IPS-18a (cell line): ENCODE measurements around the gene MPP1.

Experiments
- H3K27ac ChIP-seq: one replicate; pipeline ENCODE4 v1.5.1; 2013; ENCODE audit warnings: low read length
- H3K27me3 ChIP-seq: one replicate; pipeline ENCODE4 v1.6.1; 2013; ENCODE audit warnings: mild to moderate bottlenecking, low read length; ENCODE audit not compliant: control insufficient read depth, insufficient read depth
- H3K36me3 ChIP-seq: one replicate; pipeline ENCODE4 v1.6.1; 2013; ENCODE audit warnings: low read depth, low read length; ENCODE audit not compliant: control insufficient read depth
- H3K4me1 ChIP-seq: one replicate; pipeline ENCODE4 v1.6.1; 2013; ENCODE audit warnings: low read depth, low read length; ENCODE audit not compliant: control insufficient read depth
- H3K4me3 ChIP-seq: one replicate; pipeline ENCODE4 v1.5.1; 2013; ENCODE audit warnings: low read length
- H3K9ac ChIP-seq: one replicate; pipeline ENCODE4 v1.6.1; 2013; ENCODE audit warnings: mild to moderate bottlenecking, low read length, moderate library complexity
- H3K9me3 ChIP-seq: one replicate; pipeline ENCODE4 v1.6.1; 2013; ENCODE audit warnings: low read depth, low read length; ENCODE audit not compliant: control insufficient read depth

MPP1 gene

DNA sequence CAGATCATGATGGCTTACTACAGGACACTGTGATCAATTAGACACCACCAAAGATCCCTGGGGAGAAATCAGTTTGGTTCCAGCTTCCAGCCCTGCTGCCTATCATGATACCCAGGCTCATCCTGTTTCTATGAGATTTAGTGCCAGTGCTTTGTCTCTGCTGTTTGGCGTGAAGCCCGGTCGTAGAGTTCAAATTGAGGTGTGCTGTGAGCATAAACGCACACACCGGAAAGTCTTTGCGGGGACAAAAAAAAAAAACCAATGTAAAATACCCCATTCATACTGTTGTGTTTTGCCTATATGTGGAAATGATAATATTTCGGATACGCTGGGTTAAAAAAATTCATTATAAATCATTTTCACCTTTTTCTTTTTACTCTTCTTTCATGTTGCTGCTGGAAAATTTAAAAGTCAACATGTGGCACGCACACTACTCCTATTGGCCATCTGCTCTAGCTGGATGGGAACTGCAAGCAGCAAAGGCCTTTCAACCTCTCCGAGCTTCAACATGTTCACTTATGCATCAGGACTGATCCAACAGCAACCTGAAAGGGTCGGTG, 43.2 kb downstream of the MPP1 start:
- Histone ChIP-seq H3K9ac (peak overlapping the region; percentile 7), H3K4me1 (no peaks in the 10 kb centered on the region), H3K27ac (no peak overlapping the region), H3K27me3 (no peaks in the 10 kb centered on the region), H3K4me3 (peak overlapping the region; percentile 86), H3K36me3 (peaks cover 25% of the 10 kb centered on the region), H3K9me3 (peaks cover 12% of the 10 kb centered on the region)

DNA sequence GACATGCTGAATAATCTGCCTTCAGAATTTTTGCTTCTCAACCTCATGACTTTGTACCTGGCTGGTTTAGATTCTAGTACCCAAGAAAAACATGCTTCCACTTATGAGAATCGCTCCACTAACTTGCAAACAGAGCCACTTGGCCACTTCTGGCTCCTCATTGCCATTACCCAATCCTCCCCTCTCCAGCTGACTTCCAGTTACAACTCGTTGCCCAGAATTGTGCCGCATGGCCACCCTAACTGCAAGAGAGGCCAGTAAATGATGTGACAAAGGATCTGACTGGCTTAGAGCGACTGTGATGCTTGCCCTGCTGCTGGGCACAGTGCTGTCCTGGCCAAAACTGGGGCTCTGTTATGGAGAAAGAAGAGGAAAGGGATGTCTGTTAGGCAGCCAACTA, 46.6 kb downstream of the MPP1 start:
- Histone ChIP-seq H3K9me3 (peaks cover 21% of the 10 kb centered on the region), H3K27me3 (no peaks in the 10 kb centered on the region), H3K27ac (no peak overlapping the region), H3K4me1 (no peaks in the 10 kb centered on the region), H3K4me3 (no peak overlapping the region), H3K9ac (no peak overlapping the region), H3K36me3 (no peaks in the 10 kb centered on the region)

DNA sequence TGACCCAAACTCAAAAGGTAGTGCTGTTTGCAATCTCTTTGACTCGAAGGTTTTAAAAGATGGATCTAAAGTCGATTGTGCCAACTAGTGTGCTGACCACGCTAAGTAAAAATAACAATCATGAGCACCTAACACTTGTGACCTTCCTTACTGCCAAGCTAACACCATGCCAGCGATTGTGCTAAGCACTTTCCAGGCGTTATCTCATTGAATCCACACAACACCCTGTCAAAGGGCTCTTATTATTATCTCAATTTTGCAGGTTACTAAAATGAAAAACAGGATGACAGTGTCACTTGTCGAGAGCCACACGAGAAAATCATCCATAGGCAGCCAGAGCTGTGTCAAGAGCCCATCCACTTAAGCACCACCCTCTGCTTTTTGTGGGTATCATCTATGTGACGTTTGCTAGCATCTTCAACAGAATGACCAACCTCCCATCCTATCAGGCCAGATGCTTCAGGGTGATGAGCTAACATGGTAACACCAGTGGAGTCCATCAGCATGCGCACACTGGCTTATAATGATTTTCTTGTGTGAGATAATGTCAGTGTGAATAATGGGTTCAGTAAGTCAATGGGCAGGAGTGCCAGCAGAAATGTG, 53.5 kb downstream of the MPP1 start:
- peaks cover 47% of the 10 kb centered on the region for H3K27me3 ChIP-seq
- peaks cover 8% of the 10 kb centered on the region for H3K9me3 ChIP-seq
- H3K4me3 ChIP-seq: no peak overlapping the region
- H3K4me1 ChIP-seq: no peaks in the 10 kb centered on the region
- no peak overlapping the region for H3K27ac ChIP-seq
- no peak overlapping the region for H3K9ac ChIP-seq
- no peaks in the 10 kb centered on the region for H3K36me3 ChIP-seq

DNA sequence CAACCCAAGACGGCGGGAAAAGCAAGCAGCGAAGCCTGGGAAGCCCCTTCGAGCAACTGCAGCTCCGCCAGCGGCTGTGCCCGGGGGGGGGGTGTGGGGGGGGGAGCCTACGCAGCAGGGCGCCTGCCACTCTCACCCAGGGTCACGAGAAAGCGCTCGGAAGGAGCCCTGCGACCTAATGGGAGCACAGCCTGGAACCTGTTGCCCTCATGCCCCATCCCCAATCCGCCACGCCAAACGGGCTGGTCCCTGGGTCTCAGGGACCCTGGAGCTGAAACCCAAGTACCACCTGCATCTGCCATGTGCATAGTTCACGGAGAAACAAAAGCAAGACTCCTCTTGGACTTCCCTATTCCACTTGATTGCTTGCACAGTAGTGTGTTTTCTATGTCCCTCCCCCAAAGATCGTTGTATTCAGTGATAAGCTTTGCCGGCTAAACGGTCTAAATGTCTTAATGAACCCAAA, 54.0 kb downstream of the MPP1 start:
- Histone ChIP-seq H3K36me3 (no peaks in the 10 kb centered on the region), H3K9ac (no peak overlapping the region), H3K27ac (no peak overlapping the region), H3K9me3 (peaks cover 8% of the 10 kb centered on the region), H3K27me3 (peaks cover 47% of the 10 kb centered on the region), H3K4me1 (no peaks in the 10 kb centered on the region), H3K4me3 (no peak overlapping the region)

DNA sequence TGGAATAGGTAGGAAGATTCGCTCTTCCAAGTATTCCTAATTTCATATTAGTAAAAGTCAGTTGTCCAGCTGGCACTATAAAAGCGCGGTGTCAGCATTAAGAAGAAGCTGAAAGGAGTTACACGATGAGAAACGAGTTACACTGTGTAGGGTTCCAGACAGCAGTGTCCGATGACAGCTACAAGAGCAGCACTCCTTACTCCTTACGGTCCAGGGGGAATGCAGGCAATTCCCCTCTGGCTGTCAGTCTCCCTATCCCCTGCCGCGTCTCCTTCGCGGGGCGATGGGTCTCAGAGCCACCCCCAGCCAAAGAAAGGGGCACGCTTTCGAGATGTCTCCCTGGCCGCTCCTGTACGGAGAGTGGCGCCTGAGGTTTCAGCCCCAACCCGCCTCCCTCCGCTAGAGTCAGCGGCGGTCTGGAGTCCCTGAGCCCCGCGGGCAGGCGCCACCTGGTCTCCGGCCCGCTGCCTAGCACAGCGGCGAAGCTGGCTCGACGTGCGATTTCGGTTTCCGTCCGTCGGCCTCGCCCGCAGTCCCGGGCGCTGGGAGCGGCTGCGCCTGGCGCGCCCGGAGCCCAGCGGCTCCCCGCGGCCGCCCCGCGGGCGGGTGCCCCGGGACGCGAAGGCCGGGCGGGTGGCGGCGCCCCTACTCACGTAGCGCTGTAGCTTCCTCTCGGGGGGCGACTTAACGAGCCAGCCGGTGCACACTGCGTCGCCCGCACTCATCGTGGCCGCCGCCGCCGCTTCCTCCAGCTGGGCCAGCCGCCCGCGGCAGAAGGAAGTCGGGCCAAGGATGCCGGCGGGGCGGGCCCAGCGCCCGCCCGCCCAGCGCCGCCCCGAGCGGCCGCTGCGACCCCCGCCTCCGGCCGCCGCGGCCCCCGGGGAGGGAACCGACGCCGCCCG, 54.7 kb downstream of the MPP1 start, which contains the start of gene GAB3:
TSS of gene GAB3 (minus strand) at position 777 of the 902 bp plus-strand sequence. CDS start at position 725, 52 bp downstream.
- no peaks in the 10 kb centered on the region for H3K36me3 ChIP-seq
- no peak within 1 kb of the TSS for H3K27ac ChIP-seq
- no peak within 1 kb of the TSS for H3K9ac ChIP-seq
- H3K27me3 ChIP-seq: peaks cover 47% of the 10 kb centered on the region
- H3K4me3 ChIP-seq: peak within 1 kb of the TSS; percentile 26
- H3K4me1 ChIP-seq: no peaks in the 10 kb centered on the region
- peaks cover 8% of the 10 kb centered on the region for H3K9me3 ChIP-seq

DNA sequence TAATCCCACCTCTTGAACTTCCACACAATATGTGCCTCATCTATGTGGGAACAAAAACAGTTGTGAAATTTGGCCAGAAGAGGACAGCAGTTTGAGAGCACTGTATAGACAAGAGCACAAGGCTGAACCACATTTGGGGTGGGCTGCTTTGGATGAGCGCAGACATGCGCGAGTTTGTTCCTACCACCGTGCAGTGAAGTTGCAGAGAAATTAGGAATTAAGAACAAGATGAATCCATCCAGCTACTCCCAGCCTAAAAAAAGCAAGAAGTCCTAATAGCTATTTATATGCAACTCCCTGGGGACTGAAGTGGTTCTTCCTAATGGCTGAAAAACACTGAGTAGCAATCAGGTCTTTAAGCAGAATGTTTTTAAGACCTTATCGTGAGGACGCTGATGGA, 55.4 kb downstream of the MPP1 start:
- no peaks in the 10 kb centered on the region for H3K4me1 ChIP-seq
- H3K27ac ChIP-seq: no peak overlapping the region
- peaks cover 8% of the 10 kb centered on the region for H3K9me3 ChIP-seq
- H3K4me3 ChIP-seq: no peak overlapping the region
- peaks cover 47% of the 10 kb centered on the region for H3K27me3 ChIP-seq
- H3K36me3 ChIP-seq: no peaks in the 10 kb centered on the region
- H3K9ac ChIP-seq: no peak overlapping the region

DNA sequence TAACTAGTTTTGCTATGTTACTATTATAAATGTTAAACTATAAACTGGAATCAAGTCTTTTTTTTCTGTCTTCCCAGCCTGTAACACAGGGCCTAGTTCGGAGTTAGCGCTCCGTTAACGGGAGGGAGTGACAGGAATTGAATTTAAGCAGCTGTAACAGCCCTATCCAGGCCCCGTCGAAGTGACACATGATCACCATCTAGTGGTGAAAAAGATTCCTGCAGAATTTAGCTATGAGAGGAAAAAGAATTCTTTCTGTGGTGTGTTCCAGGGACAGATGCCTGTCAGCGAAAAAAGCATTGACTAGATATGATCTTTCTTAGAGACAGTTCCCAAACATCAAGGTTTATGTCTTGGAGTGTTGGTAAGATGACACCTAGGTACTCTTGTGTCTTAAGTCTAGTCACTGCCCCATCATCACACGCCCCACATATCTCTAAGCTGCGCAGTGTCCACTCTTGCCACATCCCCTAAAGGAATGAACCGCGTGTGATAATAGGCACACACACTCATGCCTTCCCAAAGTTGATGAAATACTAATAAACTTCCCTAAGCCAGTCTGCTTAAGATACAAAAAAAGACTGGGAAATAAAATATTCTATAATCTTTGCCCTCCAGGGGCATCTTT, 56.5 kb downstream of the MPP1 start:
- Histone ChIP-seq H3K9ac (no peak overlapping the region), H3K27ac (no peak overlapping the region)

DNA sequence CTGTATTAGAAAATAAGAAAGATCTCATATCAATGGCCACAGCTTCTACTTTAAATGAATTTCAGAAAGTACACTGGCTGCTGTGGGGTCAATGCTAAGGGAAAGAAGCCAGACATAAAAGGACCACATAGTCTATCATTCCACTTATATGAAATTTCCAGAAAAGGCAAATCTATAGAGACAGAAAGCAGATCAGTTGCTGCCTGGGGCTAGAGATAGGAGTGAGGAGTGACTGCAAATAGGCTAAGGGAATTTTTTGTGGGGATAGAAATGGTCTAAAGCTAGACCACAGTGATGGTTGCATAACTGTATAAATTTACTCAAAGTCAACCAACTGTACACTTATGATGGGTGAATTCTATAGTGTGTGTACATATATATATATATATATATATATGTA, 62.7 kb downstream of the MPP1 start:
- H3K27ac ChIP-seq: no peak overlapping the region
- no peaks in the 10 kb centered on the region for H3K4me1 ChIP-seq
- no peaks in the 10 kb centered on the region for H3K27me3 ChIP-seq
- H3K9ac ChIP-seq: no peak overlapping the region
- H3K4me3 ChIP-seq: no peak overlapping the region
- peaks cover 15% of the 10 kb centered on the region for H3K9me3 ChIP-seq
- H3K36me3 ChIP-seq: no peaks in the 10 kb centered on the region

More for the DNA sequence above, 56.5 kb downstream of the MPP1 start:
- Histone ChIP-seq H3K4me3 (no peak overlapping the region), H3K36me3 (no peaks in the 10 kb centered on the region), H3K9me3 (peaks cover 4% of the 10 kb centered on the region), H3K4me1 (no peaks in the 10 kb centered on the region), H3K27me3 (peaks cover 47% of the 10 kb centered on the region)

DNA sequence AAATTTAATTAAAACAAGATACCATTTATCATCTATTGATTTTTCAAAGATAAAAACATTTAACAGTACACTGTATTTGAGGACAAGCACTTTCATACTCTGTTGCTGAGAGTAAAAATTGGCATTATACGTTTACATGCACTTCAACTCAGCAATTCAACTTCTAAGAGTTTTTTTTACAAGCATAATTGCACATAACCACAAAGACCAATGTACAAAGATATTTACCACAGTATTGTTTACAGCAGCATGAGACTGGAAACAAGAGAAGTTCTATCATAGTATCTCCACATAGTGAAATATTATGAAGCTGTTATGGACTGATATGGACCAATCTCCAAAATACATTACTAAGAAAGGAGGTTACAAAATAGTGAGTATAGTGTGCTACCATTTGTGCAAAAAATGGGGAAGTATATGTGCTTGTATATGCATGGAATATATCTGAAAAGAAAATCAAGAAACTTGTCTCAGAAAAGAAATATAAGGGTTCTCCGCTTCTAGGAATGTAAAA, 65.3 kb downstream of the MPP1 start:
- Histone ChIP-seq H3K36me3 (no peaks in the 10 kb centered on the region), H3K4me1 (no peaks in the 10 kb centered on the region), H3K4me3 (no peak overlapping the region), H3K27me3 (no peaks in the 10 kb centered on the region), H3K9me3 (peaks cover 20% of the 10 kb centered on the region), H3K9ac (no peak overlapping the region), H3K27ac (no peak overlapping the region)

DNA sequence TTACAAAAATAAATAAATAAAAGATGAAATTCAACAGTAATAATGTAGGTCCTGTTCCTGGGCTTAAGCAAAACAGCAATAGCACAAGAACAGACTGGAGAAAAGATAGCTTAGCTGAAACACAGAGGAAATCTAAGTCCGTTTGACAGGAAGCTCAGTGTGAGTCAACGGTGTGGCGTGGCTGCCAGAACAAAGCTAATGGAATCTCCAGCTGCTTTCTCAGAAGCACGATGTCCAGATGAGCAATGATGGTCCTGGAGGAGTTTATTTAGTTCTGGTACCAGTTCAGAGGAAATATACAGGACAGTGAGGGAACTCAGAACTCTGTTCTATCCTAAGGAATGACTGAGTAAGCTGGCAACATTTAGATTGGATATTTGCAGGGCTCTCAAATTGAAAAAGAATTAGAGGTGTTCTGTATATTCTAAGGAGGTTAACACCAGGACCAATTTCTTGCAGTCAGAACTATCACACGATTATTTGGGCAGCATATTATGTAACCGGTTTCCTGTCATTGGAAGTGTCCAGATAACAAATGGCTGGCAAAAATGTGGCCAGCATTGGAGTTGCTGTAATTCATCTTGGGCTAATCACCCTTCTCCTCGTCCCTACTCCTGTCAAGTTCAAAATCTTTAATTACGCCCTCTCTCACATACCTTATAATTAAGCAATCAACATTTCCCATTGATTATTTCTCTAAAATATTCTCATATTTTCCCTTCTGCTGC, 67.1 kb downstream of the MPP1 start:
- H3K36me3 ChIP-seq: no peaks in the 10 kb centered on the region
- H3K27me3 ChIP-seq: no peaks in the 10 kb centered on the region
- no peak overlapping the region for H3K9ac ChIP-seq
- peaks cover 17% of the 10 kb centered on the region for H3K9me3 ChIP-seq
- H3K4me1 ChIP-seq: no peaks in the 10 kb centered on the region
- no peak overlapping the region for H3K27ac ChIP-seq
- no peak overlapping the region for H3K4me3 ChIP-seq

DNA sequence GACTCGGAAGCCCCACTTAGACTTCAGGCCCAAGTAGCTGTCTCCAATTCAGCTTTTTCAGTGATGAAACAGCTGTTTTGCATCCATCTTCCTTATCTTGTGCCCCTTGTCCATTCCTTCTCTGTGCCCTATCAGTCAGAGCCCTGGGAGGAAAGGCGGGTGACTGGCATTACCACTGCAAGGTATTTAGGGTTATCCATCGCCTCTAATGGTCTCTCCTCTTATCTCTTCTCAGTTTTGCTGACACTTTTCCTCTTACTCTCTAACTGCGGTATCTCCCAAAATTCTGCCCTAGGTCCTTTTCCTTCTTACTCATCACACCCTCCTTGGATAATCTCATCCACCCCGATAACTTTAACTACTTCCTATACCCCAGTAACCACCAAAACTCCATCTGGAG, 68.1 kb downstream of the MPP1 start:
- Histone ChIP-seq H3K4me3 (no peak overlapping the region), H3K36me3 (no peaks in the 10 kb centered on the region), H3K27ac (no peak overlapping the region), H3K4me1 (no peaks in the 10 kb centered on the region), H3K9me3 (peaks cover 17% of the 10 kb centered on the region), H3K27me3 (no peaks in the 10 kb centered on the region), H3K9ac (no peak overlapping the region)
